Large intestine (tissue), 12 donors: ENCODE results near the gene PHETA1. TPM values are rescaled to one million over a fixed set of nuclear protein-coding genes. Genes with fewer than 3 reads are reported as not detected.

Experiments used
- DNase-seq, 2 donors: peaks; one replicate each; pipeline versions ENCODE4 v3.0.0 to v3.0.0-alpha.2; 2013
- H3K27ac ChIP-seq: one replicate; pipeline ENCODE4 v1.5.1; 2013; ENCODE audit warnings: low read length
- H3K27me3 ChIP-seq: 2 replicates; pipeline ENCODE4 v1.6.1; 2013; ENCODE audit warnings: low read length; ENCODE audit not compliant: control insufficient read depth, insufficient read depth
- H3K36me3 ChIP-seq: 2 replicates; pipeline ENCODE4 v1.6.1; 2013; ENCODE audit warnings: low read length; ENCODE audit not compliant: control insufficient read depth, insufficient read depth
- H3K4me1 ChIP-seq: one replicate; pipeline ENCODE4 v1.6.1; 2013; ENCODE audit warnings: low read length; ENCODE audit not compliant: control insufficient read depth, insufficient read depth
- H3K4me3 ChIP-seq: one replicate; pipeline ENCODE4 v1.5.1; 2013; ENCODE audit warnings: low read length
- H3K9me3 ChIP-seq: one replicate; pipeline ENCODE4 v1.6.1; 2013; ENCODE audit warnings: mild to moderate bottlenecking, low read depth, low read length, moderate library complexity; ENCODE audit not compliant: control insufficient read depth
- WGBS: methylation state at CpG from one replicate; pipeline ENCODE4 v1.1.5; 2013; ENCODE audit warnings: low lambda C conversion rate; ENCODE audit not compliant: insufficient coverage; 5-methylcytosine and 5-hydroxymethylcytosine counted together
- long read RNA-seq, 11 donors: transcript quantifications; one replicate each; lab custom pipeline, GENCODE V29; 2026
- polyA plus RNA-seq: library from polyadenylated mRNA; unstranded; fragments of 120-200 nt; gene quantifications from one replicate; pipeline ENCODE4 v1.2.1, GENCODE V29; 2013

Gene PHETA1, protein sequence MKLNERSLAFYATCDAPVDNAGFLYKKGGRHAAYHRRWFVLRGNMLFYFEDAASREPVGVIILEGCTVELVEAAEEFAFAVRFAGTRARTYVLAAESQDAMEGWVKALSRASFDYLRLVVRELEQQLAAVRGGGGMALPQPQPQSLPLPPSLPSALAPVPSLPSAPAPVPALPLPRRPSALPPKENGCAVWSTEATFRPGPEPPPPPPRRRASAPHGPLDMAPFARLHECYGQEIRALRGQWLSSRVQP
- polyA plus RNA-seq, result 85.8 TPM
- long read RNA-seq, donor 1, partial matches to known transcripts, result 7 of 7 reads
- long read RNA-seq, donor 1, other reads (novel, unspliced or antisense), result 0 of 7 reads
- long read RNA-seq, donor 2, partial matches to known transcripts, result 0 of 17 reads
- long read RNA-seq, donor 2, other reads (novel, unspliced or antisense), result 15 of 17 reads
- long read RNA-seq, donor 3, result 0 reads
- long read RNA-seq, donor 4, partial matches to known transcripts, result 0 of 1 reads
- long read RNA-seq, donor 4, other reads (novel, unspliced or antisense), result 0 of 1 reads
- long read RNA-seq, donor 5, partial matches to known transcripts, result 0 of 6 reads
- long read RNA-seq, donor 5, other reads (novel, unspliced or antisense), result 6 of 6 reads
- long read RNA-seq, donor 6, partial matches to known transcripts, result 7 of 24 reads
- long read RNA-seq, donor 6, other reads (novel, unspliced or antisense), result 16 of 24 reads
- long read RNA-seq, donor 7, result 0 reads
- long read RNA-seq, donor 8, partial matches to known transcripts, result 0 of 10 reads
- long read RNA-seq, donor 8, other reads (novel, unspliced or antisense), result 10 of 10 reads
- long read RNA-seq, donor 9, partial matches to known transcripts, result 0 of 10 reads
- long read RNA-seq, donor 9, other reads (novel, unspliced or antisense), result 8 of 10 reads
- long read RNA-seq, donor 10, partial matches to known transcripts, result 0 of 21 reads
- long read RNA-seq, donor 10, other reads (novel, unspliced or antisense), result 21 of 21 reads
- long read RNA-seq, donor 11, partial matches to known transcripts, result 0 of 10 reads
- long read RNA-seq, donor 11, other reads (novel, unspliced or antisense), result 10 of 10 reads

DNA sequence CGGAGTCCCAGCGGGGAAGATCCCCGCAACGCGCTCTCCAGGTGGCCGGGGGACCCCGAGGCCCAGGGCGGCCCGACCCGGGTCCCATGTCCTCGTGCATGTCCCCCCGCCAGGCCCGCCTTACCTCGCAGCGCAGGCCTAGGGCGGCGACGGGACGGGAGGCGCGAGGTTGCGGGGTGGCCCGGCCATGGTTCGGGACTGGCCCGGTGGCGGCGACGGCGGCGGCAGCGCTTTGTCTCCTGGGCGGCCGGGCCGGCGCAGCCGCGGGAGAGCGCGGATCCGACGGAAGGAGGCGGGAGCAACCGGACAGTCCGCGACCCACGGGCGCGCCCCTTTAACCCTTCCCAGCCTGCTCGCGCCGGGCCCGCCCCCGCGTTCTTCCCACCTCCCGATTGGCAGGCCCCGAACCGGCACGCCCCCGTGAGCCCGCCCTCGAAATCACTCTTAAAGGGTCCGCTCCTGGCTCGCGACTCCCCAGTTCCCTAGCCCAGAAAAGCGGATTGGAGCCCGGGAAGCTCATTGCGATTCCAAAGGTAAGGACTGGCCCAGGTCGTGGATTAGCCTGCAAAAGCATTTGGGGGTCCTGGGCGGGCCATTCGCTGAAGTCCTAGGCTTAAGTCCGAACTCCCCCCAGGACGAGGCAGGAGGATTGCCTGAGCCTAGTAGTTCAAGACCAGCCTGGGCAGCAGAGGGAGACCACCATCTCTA is at the start of gene PHETA1:
TSS of gene PHETA1 (minus strand) at position 308 of the 708 bp plus-strand sequence. CDS start 5,668 bp downstream, outside the sequence.
- Histone ChIP-seq H3K9me3 (no peaks in the 10 kb centered on the region), H3K4me1 (peaks cover 25% of the 10 kb centered on the region), H3K36me3 (peaks cover 24% of the 10 kb centered on the region), H3K4me3 (peak within 1 kb of the TSS; percentile 98), H3K27me3 (no peaks in the 10 kb centered on the region), H3K27ac (peak within 1 kb of the TSS; percentile 92)
- WGBS, result no CpG with 5 or more reads among the region's 72 CpGs
- peak; percentile 91 to 95 for DNase-seq

DNA sequence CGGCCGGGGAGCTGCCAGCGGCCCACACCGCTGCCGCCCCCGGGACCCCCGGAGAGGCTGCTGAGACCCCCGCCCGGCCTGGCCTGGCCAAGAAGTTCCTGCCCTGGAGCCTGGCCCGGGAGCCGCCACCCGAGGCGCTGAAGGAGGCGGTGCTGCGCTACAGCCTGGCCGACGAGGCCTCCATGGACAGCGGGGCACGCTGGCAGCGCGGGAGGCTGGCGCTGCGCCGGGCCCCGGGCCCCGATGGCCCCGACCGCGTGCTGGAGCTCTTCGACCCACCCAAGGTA is 49.6 kb upstream of the PHETA1 start:
- Histone ChIP-seq H3K4me1 (peaks cover 3% of the 10 kb centered on the region), H3K36me3 (peaks cover 5% of the 10 kb centered on the region), H3K9me3 (peaks cover 3% of the 10 kb centered on the region), H3K4me3 (no peak overlapping the region), H3K27ac (no peak overlapping the region), H3K27me3 (no peaks in the 10 kb centered on the region)
- WGBS, result no CpG with 5 or more reads among the region's 30 CpGs
- DNase-seq, result no peak

DNA sequence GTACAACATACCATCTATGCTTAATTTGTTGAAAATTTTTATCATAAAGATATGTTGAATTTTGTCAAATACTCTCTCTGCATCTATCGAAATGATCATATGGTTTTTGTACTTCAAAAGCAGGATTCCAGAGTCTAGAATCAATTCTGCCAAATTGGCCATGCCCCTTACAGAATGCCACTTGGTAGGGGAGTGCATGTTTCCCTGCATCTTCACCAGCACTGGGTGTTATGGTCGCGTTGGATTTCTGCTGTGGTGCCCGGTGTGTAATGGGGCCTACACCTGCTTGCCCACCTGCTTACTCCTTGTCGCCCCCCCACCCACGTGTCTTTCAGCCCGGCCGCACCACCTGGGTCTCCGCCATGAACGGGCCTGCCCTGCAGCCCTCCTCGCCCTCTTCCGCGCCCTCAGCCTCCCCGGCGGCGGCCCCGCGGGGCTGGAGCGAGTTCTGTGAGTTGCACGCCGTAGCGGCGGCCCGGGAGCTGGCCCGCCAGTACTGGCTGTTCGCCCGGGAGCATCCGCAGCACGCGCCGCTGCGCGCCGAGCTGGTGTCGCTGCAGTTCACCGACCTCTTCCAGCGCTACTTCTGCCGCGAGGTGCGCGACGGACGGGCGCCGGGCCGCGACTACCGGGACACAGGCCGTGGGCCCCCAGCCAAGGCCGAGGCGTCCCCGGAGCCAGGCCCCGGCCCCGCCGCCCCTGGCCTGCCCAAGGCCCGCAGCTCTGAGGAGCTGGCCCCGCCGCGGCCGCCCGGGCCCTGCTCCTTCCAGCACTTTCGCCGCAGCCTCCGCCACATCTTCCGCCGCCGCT is 49.1 kb upstream of the PHETA1 start:
- Histone ChIP-seq H3K4me1 (peaks cover 3% of the 10 kb centered on the region), H3K27ac (no peak overlapping the region), H3K27me3 (no peaks in the 10 kb centered on the region), H3K36me3 (peaks cover 5% of the 10 kb centered on the region), H3K4me3 (no peak overlapping the region), H3K9me3 (peaks cover 3% of the 10 kb centered on the region)
- WGBS, result 71% methylated on average over 1 of the region's 67 CpGs
- DNase-seq, result no peak

DNA sequence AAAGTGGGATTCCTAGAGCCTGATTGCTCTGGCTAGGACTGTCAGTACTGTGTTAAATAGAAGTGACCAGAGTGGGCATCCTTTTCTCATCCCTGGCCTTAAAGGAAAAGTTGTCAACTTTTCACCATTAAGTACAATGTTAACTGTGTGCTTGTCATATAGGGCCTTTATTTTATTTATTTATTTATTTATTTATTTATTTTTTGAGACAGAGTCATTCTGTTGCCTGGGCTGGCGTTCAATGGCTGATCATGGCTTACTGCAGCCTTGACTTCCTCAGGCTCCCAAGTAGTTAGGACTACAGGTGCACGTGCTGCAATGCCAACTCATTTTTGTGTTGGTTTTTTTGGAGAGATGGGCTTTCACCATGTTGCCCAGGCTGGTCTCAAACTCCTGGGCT is 48.4 kb upstream of the PHETA1 start:
- H3K9me3 ChIP-seq, result peaks cover 3% of the 10 kb centered on the region
- H3K27me3 ChIP-seq, result no peaks in the 10 kb centered on the region
- DNase-seq, result no peak
- peaks cover 5% of the 10 kb centered on the region for H3K36me3 ChIP-seq
- peaks cover 3% of the 10 kb centered on the region for H3K4me1 ChIP-seq
- H3K27ac ChIP-seq, result no peak overlapping the region
- WGBS, result no CpG with 5 or more reads among the region's 2 CpGs
- no peak overlapping the region for H3K4me3 ChIP-seq

DNA sequence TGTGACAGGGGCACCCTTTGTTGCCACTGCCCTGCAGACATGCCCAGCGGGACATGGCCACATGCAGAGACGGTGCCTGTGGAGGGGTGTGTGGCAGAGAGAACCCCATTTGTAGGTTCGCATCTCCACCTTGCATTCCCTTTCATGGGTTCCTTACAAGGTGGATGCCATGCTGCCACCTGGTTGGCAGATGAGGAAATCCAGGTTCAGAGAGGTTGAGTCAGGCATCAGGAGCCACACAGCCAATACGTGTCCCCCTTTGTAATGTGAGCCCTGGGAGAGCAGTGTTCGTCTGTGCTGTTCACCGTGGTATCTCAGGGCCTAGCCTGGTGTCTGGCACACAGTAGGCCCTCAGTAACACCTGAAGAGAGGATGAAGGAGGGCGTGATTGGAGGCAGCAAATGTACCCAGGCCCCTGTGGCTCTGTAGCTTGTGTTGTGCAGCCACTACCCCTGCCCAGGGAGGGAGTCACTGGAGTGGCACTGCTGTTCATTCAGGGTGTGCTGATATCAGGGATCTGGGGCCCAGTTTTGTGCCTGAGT is 45.9 kb upstream of the PHETA1 start:
- WGBS, result no CpG with 5 or more reads among the region's 7 CpGs
- Histone ChIP-seq H3K27me3 (no peaks in the 10 kb centered on the region), H3K9me3 (peaks cover 3% of the 10 kb centered on the region), H3K36me3 (no peaks in the 10 kb centered on the region), H3K27ac (no peak overlapping the region), H3K4me3 (no peak overlapping the region), H3K4me1 (peaks cover 3% of the 10 kb centered on the region)
- DNase-seq, result no peak

DNA sequence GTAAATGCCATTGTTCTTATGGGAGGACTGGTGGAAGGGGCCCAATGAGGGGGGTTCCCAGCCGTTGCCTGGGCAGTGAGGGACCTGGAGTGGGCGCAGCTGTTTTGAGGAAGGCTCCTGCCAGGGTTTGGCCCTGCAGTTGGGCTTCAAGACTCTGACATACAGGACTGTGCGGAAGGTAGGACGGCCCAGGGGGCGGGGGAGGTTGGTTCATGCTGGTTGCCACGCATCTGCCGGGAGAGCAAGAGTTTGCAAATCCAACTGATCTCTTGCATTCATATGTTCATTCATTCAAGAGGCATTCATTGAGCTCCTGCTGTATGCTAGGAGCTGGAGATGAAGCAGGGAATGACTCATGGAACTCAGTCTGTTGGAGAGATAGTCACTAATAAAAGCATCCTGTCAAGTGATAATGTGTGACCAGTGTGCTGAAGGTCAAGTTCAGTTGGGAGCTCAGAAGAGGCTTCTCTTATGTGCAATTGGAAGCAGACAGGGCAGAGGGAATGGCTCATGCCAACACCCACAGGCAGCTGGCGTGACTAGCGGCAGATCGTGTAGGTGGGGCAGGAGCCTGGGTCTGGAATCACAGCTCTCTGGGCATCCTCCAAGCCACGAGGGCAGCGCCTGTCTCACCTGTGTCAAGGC is 44.7 kb upstream of the PHETA1 start:
- Histone ChIP-seq H3K27me3 (no peaks in the 10 kb centered on the region), H3K4me1 (peaks cover 3% of the 10 kb centered on the region), H3K9me3 (peaks cover 3% of the 10 kb centered on the region), H3K4me3 (no peak overlapping the region), H3K36me3 (no peaks in the 10 kb centered on the region), H3K27ac (no peak overlapping the region)
- no CpG with 5 or more reads among the region's 12 CpGs for WGBS
- peak in 1 of 2 donors; percentile 76 for DNase-seq

DNA sequence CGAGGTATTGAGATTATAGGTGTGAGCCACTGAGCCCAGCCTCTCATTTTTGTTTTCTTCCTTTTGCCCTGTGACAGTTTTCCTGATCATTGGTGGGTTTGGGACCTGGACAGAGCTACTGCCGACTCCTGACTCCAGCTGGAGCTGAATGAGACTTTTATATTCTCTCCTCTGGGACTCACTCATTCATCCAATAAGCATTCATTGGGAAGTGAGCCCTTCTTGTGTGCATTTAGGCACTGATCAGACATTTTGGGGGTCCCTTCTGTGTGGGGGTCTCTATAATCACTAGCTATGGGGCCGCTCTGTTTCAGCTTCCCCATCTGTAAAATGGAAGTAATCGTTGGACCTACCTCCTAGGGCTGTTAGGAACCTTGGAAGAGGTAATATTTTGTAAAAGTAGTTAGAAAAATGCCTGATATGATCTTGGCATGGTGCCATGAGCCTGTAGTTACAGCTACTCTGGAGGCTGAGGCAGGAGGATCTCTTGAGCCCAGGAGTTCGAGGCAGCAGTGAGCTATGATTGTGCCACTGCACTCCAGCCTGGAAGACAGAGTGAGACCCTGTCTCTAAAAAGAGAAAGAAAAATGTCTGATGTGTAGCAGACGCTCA is 44.0 kb upstream of the PHETA1 start:
- DNase-seq, result no peak
- no peaks in the 10 kb centered on the region for H3K27me3 ChIP-seq
- no peaks in the 10 kb centered on the region for H3K36me3 ChIP-seq
- peaks cover 3% of the 10 kb centered on the region for H3K9me3 ChIP-seq
- H3K4me1 ChIP-seq, result peaks cover 3% of the 10 kb centered on the region
- H3K27ac ChIP-seq, result no peak overlapping the region
- no CpG with 5 or more reads among the region's 6 CpGs for WGBS
- H3K4me3 ChIP-seq, result no peak overlapping the region

DNA sequence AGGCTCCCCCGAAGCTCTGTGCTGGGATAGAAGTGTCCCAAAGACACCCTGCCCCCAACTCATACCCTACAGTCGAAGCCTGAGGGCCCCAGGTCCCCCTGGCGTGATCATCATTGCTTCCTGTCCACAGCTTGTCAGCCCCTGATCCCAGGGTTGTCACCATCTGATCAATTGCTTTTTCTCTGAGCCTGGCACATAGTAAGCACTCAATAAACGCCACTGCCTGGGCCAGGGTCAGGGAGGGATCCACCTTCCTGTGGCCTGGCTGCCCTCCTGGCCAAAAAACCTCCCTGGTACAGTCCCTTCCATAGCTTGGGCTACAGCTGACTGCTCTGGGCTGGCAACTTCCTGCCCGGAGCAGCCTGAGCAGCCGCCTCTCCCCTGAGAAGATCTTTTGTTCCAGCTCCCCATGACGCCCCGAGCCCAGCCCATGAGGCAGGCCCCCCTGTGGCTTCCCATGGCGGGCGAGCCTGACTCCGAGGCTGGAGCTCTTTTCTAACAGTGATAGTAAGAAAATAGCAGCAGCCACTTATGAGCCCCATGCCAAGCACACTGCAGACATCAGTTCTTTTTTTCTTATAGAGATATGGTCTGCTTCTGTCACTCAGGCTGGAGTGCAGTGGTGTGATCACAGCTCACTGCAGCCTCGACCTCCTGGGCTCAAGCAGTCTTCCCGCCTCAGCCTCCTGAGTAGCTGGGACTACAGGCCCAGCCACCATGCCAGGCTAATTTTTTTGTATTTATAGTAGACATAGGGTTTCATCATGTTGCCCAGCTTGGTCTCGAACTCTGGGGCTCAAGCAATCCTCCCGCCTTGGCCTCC is 43.3 kb upstream of the PHETA1 start:
- no peaks in the 10 kb centered on the region for H3K9me3 ChIP-seq
- no CpG with 5 or more reads among the region's 15 CpGs for WGBS
- no peaks in the 10 kb centered on the region for H3K36me3 ChIP-seq
- no peak overlapping the region for H3K4me3 ChIP-seq
- peaks cover 3% of the 10 kb centered on the region for H3K4me1 ChIP-seq
- no peaks in the 10 kb centered on the region for H3K27me3 ChIP-seq
- H3K27ac ChIP-seq, result no peak overlapping the region
- DNase-seq, result no peak
